HEK293 (cell line): ENCODE results near the gene XYLT2.

Experiments used
- CTCF ChIA-PET: fragments of 350-600 bp; formaldehyde crosslinking; extraction: SDS; loops from one replicate; lab custom pipeline; 2021; ENCODE audit warnings: antibody characterized with exemption; lab: Yijun Ruan, JAX
- POLR2A ChIA-PET: fragments of 300-600 bp; formaldehyde crosslinking; extraction: SDS; loops from one replicate; lab custom pipeline; 2020; ENCODE audit warnings: antibody characterized with exemption, inconsistent platforms; lab: Yijun Ruan, JAX
- H3K27ac ChIP-seq: fragments of 200-500 bp; sonication (Bioruptor generic); 2 replicates; pipeline ENCODE4 v1.5.1; 2014; ENCODE audit warnings: low read depth, low read length, control low read depth, inconsistent platforms; ENCODE audit errors: extremely low read depth
- H3K36me3 ChIP-seq, 2 experiments: fragments of 200-500 bp in 1 of 2; sonication (Bioruptor generic) in 1 of 2; 1 replicate in 1 of 2; 2 replicates in 1 of 2; pipeline ENCODE4 v1.5.1; 2014 to 2017; ENCODE audit warnings: inconsistent platforms in 2 of 2, low read length in 2 of 2; ENCODE audit not compliant: control insufficient read depth in 2 of 2, insufficient read depth in 1 of 2
- H3K4me1 ChIP-seq: fragments of 200-500 bp; sonication (Bioruptor generic); 2 replicates; pipeline ENCODE4 v1.5.1; 2014; ENCODE audit warnings: mild to moderate bottlenecking, low read length, inconsistent platforms; ENCODE audit not compliant: control insufficient read depth, insufficient read depth
- H3K4me3 ChIP-seq: 2 replicates; pipeline ENCODE4 v1.5.1; 2011; ENCODE audit warnings: low read depth, mild to moderate bottlenecking, control low read depth, low read length, moderate library complexity
- H3K9me3 ChIP-seq: fragments of 200-500 bp; sonication (Bioruptor generic); 2 replicates; pipeline ENCODE4 v1.5.1; 2014; ENCODE audit warnings: low read depth, low read length, inconsistent platforms; ENCODE audit not compliant: control insufficient read depth, insufficient read depth
- ATF2 ChIP-seq: fragments of 450-650 bp; formaldehyde crosslinking; IDR thresholded peaks from 2 replicates; pipeline ENCODE4 v1.5.1; 2016; ENCODE audit warnings: missing biosample characterization, missing genetic modification characterization, low read depth
- PRDM10 ChIP-seq: fragments of 450-650 bp; formaldehyde crosslinking; IDR thresholded peaks from 2 replicates; pipeline ENCODE4 v1.5.1; 2016; ENCODE audit warnings: missing biosample characterization, missing genetic modification characterization
- WT1 ChIP-seq: fragments of 450-650 bp; formaldehyde crosslinking; IDR thresholded peaks from 2 replicates; pipeline ENCODE4 v1.5.1; 2016; ENCODE audit warnings: missing biosample characterization, missing genetic modification characterization
- ZBTB20 ChIP-seq: fragments of 450-650 bp; formaldehyde crosslinking; IDR thresholded peaks from 2 replicates; pipeline ENCODE4 v1.5.1; 2016; ENCODE audit warnings: missing biosample characterization, missing genetic modification characterization
- ZNF19 ChIP-seq: fragments of 450-650 bp; formaldehyde crosslinking; IDR thresholded peaks from 2 replicates; pipeline ENCODE4; 2016; ENCODE audit warnings: missing biosample characterization, missing genetic modification characterization, low read depth
- ZNF274 ChIP-seq, 2 experiments: fragments of 200-500 bp in 1 of 2; fragments of 450-650 bp in 1 of 2; sonication (Bioruptor generic) in 1 of 2; formaldehyde crosslinking in 1 of 2; IDR thresholded peaks; 2 replicates each; pipeline versions ENCODE4 v1.5.1 to v1.6.1; 2014 to 2016; ENCODE audit warnings: borderline replicate concordance in 1 of 2, inconsistent platforms in 1 of 2, low read length in 1 of 2, missing biosample characterization in 1 of 2, missing genetic modification characterization in 1 of 2
- ZNF324 ChIP-seq: fragments of 450-650 bp; formaldehyde crosslinking; IDR thresholded peaks from 2 replicates; pipeline ENCODE4 v1.5.1; 2016; ENCODE audit warnings: missing biosample characterization, missing genetic modification characterization
- ZNF394 ChIP-seq: fragments of 450-650 bp; formaldehyde crosslinking; IDR thresholded peaks from 2 replicates; pipeline ENCODE4 v1.5.1; 2016; ENCODE audit warnings: missing biosample characterization, missing genetic modification characterization, mild to moderate bottlenecking, moderate library complexity, borderline replicate concordance
- ZNF404 ChIP-seq: fragments of 450-650 bp; formaldehyde crosslinking; IDR thresholded peaks from 2 replicates; pipeline ENCODE4 v1.5.1; 2017; ENCODE audit warnings: missing biosample characterization, missing genetic modification characterization
- ZNF426 ChIP-seq: fragments of 450-650 bp; formaldehyde crosslinking; IDR thresholded peaks from 2 replicates; pipeline ENCODE4 v1.5.1; 2017; ENCODE audit warnings: missing biosample characterization, missing genetic modification characterization, mild to moderate bottlenecking, inconsistent platforms, moderate library complexity
- ZNF623 ChIP-seq: fragments of 450-650 bp; formaldehyde crosslinking; IDR thresholded peaks from 2 replicates; pipeline ENCODE4 v1.5.1; 2016; ENCODE audit warnings: missing biosample characterization, missing genetic modification characterization
- ZNF624 ChIP-seq: fragments of 450-650 bp; formaldehyde crosslinking; IDR thresholded peaks from 2 replicates; pipeline ENCODE4 v1.5.1; 2017; ENCODE audit warnings: missing biosample characterization, missing genetic modification characterization
- ZNF654 ChIP-seq: fragments of 450-650 bp; formaldehyde crosslinking; IDR thresholded peaks from 2 replicates; pipeline ENCODE4 v1.5.1; 2016; ENCODE audit warnings: low read depth, missing biosample characterization, missing genetic modification characterization
- ZSCAN23 ChIP-seq: fragments of 450-650 bp; formaldehyde crosslinking; IDR thresholded peaks from 2 replicates; pipeline ENCODE4 v1.5.1; 2016; ENCODE audit warnings: missing biosample characterization, missing genetic modification characterization
- ZSCAN4 ChIP-seq: fragments of 450-650 bp; formaldehyde crosslinking; IDR thresholded peaks from 2 replicates; pipeline ENCODE4 v1.5.1; 2017; ENCODE audit warnings: missing biosample characterization, missing genetic modification characterization

Gene XYLT2

GRCh38 chr17:50323060-50323459 is 22.9 kb upstream of the XYLT2 start:
- Histone ChIP-seq H3K9me3 (no peaks in the 10 kb centered on the region), H3K4me1 (no peaks in the 10 kb centered on the region), H3K4me3 (no peak overlapping the region)
- ChIA-PET POLR2A (no interaction called here), CTCF (interaction anchor here (0.6 to 2.7 kb wide), 7 partner anchors 25 to 163 kb away, joined by 3 to 6 read pairs (median 3); no protein-coding TSS in a partner anchor)
- TF ChIP-seq ATF2 (tag by site-specific recombination) (peak; percentile 74), ZBTB20 (no peak), ZNF624 (no peak)
- TF ChIP-seq, all 188 proteins: peak for 1
- H3K27ac ChIP-seq: no peak overlapping the region
- H3K36me3 ChIP-seq: no peaks in the 10 kb centered on the region

- no peaks in the 10 kb centered on the region for H3K9me3 ChIP-seq
- POLR2A ChIA-PET: no interaction called here
- no peaks in the 10 kb centered on the region for H3K36me3 ChIP-seq
- no peak overlapping the region for H3K4me3 ChIP-seq
- CTCF ChIA-PET: no interaction called here
- H3K4me1 ChIP-seq: no peaks in the 10 kb centered on the region
- no peak overlapping the region for H3K27ac ChIP-seq
- TF ChIP-seq ZNF623 (tag by site-specific recombination): no peak
- no peak for TF ChIP-seq ZSCAN4
- TF ChIP-seq ZNF274 (IDR thresholded peaks at IDR 0.05; ENCODE audit: low read length): no peak
- TF ChIP-seq ZNF274 (tag by site-specific recombination; IDR thresholded peaks at IDR 0.05; ENCODE audit: borderline replicate concordance): no peak
- no peak for TF ChIP-seq ZNF324 (tag by site-specific recombination)
- no peak for TF ChIP-seq ZNF654 (tag by site-specific recombination)
- TF ChIP-seq ZNF394 (tag by site-specific recombination): no peak
- no peak for TF ChIP-seq WT1 (tag by site-specific recombination)
- TF ChIP-seq ZNF19 (tag by site-specific recombination): no peak
- TF ChIP-seq ZNF404 (tag by site-specific recombination): no peak
Measured at GRCh38 chr17:50325906-50326305, 20.0 kb upstream of the XYLT2 start.

- ChIA-PET POLR2A (no interaction called here), CTCF (interaction anchor here (0.6 kb wide), 1 partner anchor 800 kb away, joined by 5 read pairs; no protein-coding TSS in a partner anchor)
- H3K36me3 ChIP-seq: no peaks in the 10 kb centered on the region
Measured at GRCh38 chr17:50326831-50327364, 19.0 kb upstream of the XYLT2 start.

More at GRCh38 chr17:50326831-50327364, 19.0 kb upstream of the XYLT2 start:
- no peak overlapping the region for H3K4me3 ChIP-seq
- peak; percentile 69 for TF ChIP-seq PRDM10 (tag by site-specific recombination)
- TF ChIP-seq ZSCAN23 (tag by site-specific recombination): no peak
- TF ChIP-seq ZNF426: no peak
- H3K4me1 ChIP-seq: no peaks in the 10 kb centered on the region
- no peak overlapping the region for H3K27ac ChIP-seq
- H3K9me3 ChIP-seq: no peaks in the 10 kb centered on the region
